Measurements from ENCODE around the gene SLC38A8. TPM values are rescaled to one million over a fixed set of nuclear protein-coding genes. Genes with fewer than 3 reads are reported as not detected.

SLC38A8 gene
- total and polyA plus RNA-seq, 7 experiments from 2014 or later, result not detected

- no peak overlapping the region for H3K4me3 Mint-ChIP-seq
- CTCF ChIA-PET, result no interaction called here
These were observed 25.0 kb upstream of the SLC38A8 start for GRCh38 chr16:84067640-84068039.

GRCh38 chr16:84065536-84066132 lies 23.0 kb upstream of the SLC38A8 start:
- intact Hi-C loops (cut with micrococcal nuclease), result loop anchor here (1.0 to 10.0 kb wide), 3 partner anchors 109 to 239 kb away; partner anchors contain the start of gene OSGIN1 (in 1 of the 2)
- Mint-ChIP-seq H3K36me3 (peaks cover 11 to 53% (median 40%) of the 10 kb centered on the region in 5 donors), H3K9me3 (no peaks in the 10 kb centered on the region), H3K27ac (no peak overlapping the region), H3K4me1 (peaks cover 0 to 8% (median 0%) of the 10 kb centered on the region in 7 donors), H3K4me3 (no peak overlapping the region), H3K27me3 (no peaks in the 10 kb centered on the region)
- H3K27ac ChIP-seq (ENCODE audit: low read depth, low read length), result no peak overlapping the region
- H3K27me3 ChIP-seq (ENCODE audit: control insufficient read depth in 2 of 2, insufficient read depth in 2 of 2, low read length in 2 of 2), result no peaks in the 10 kb centered on the region
- ATAC-seq (peak; percentile 43), DNase-seq (peak in 2 of 9 donors; percentile 11 to 24)
- no peaks in the 10 kb centered on the region for H3K4me1 ChIP-seq (ENCODE audit: control insufficient read depth in 2 of 2, insufficient read depth in 2 of 2, low read length in 2 of 2)
- ChIA-PET CTCF (interaction anchor here (0.7 to 1.0 kb wide), 5 partner anchors 19 to 108 kb away, joined by 3 to 5 read pairs (median 4); no protein-coding TSS in a partner anchor), POLR2A (interaction anchor here (0.5 to 1.2 kb wide), 3 partner anchors 8 to 51 kb away, joined by 3 read pairs; partner anchors contain the start of gene MBTPS1)
- no peaks in the 10 kb centered on the region for H3K9me3 ChIP-seq (ENCODE audit: control insufficient read depth in 2 of 3, low read length in 3 of 3)
- H3K4me3 ChIP-seq (ENCODE audit: low read length), result no peak overlapping the region
- H3K36me3 ChIP-seq (ENCODE audit: control insufficient read depth in 2 of 3, insufficient read depth in 3 of 3, low read length in 3 of 3), result peaks cover 45 to 87% (median 46%) of the 10 kb centered on the region in 3 experiments

More at GRCh38 chr16:84067640-84068039, 25.0 kb upstream of the SLC38A8 start:
- peaks cover 20 to 58% (median 45%) of the 10 kb centered on the region in 5 donors for H3K36me3 Mint-ChIP-seq
- H3K9me3 Mint-ChIP-seq, result no peaks in the 10 kb centered on the region
- Histone ChIP-seq H3K9me3 (ENCODE audit: control insufficient read depth in 2 of 3, low read length in 3 of 3) (no peaks in the 10 kb centered on the region), H3K4me1 (ENCODE audit: control insufficient read depth in 2 of 2, insufficient read depth in 2 of 2, low read length in 2 of 2) (no peaks in the 10 kb centered on the region), H3K27ac (ENCODE audit: low read depth, low read length) (no peak overlapping the region), H3K36me3 (ENCODE audit: control insufficient read depth in 2 of 3, insufficient read depth in 3 of 3, low read length in 3 of 3) (peaks cover 43 to 87% (median 49%) of the 10 kb centered on the region in 3 experiments), H3K27me3 (ENCODE audit: control insufficient read depth in 2 of 2, insufficient read depth in 2 of 2, low read length in 2 of 2) (no peaks in the 10 kb centered on the region), H3K4me3 (ENCODE audit: low read length) (no peak overlapping the region)
- DNase-seq (no peak), ATAC-seq (no peak)
- POLR2A ChIA-PET, result interaction anchor here (0.7 kb wide), 1 partner anchor 939 kb away, joined by 3 read pairs; no protein-coding TSS in a partner anchor
- intact Hi-C loops (cut with micrococcal nuclease), result loop anchor here in 1 of 2 donors (10.0 kb wide), 1 partner anchor 113 kb away; the partner anchor contains the start of gene OSGIN1
- H3K27ac Mint-ChIP-seq, result peak overlapping the region in 1 of 9 donors; percentile 53
- peaks cover 0 to 8% (median 0%) of the 10 kb centered on the region in 7 donors for H3K4me1 Mint-ChIP-seq
- no peaks in the 10 kb centered on the region for H3K27me3 Mint-ChIP-seq

GRCh38 chr16:84063980-84064379 lies 21.4 kb upstream of the SLC38A8 start:
- Histone ChIP-seq H3K9me3 (ENCODE audit: control insufficient read depth in 2 of 3, low read length in 3 of 3) (no peaks in the 10 kb centered on the region), H3K36me3 (ENCODE audit: control insufficient read depth in 2 of 3, insufficient read depth in 3 of 3, low read length in 3 of 3) (peaks cover 38 to 87% (median 44%) of the 10 kb centered on the region in 3 experiments), H3K4me3 (ENCODE audit: low read length) (no peak overlapping the region), H3K27me3 (ENCODE audit: control insufficient read depth in 2 of 2, insufficient read depth in 2 of 2, low read length in 2 of 2) (no peaks in the 10 kb centered on the region), H3K4me1 (ENCODE audit: control insufficient read depth in 2 of 2, insufficient read depth in 2 of 2, low read length in 2 of 2) (no peaks in the 10 kb centered on the region), H3K27ac (ENCODE audit: low read depth, low read length) (no peak overlapping the region)
- DNase-seq (no peak), ATAC-seq (no peak)
- Mint-ChIP-seq H3K9me3 (no peaks in the 10 kb centered on the region), H3K36me3 (peaks cover 6 to 50% (median 38%) of the 10 kb centered on the region in 5 donors), H3K4me1 (peaks cover 0 to 8% (median 0%) of the 10 kb centered on the region in 7 donors), H3K27me3 (no peaks in the 10 kb centered on the region), H3K4me3 (no peak overlapping the region), H3K27ac (peak overlapping the region in 2 of 9 donors; percentile 10 to 38)
- ChIA-PET CTCF (no interaction called here), POLR2A (no interaction called here)
- intact Hi-C loops (cut with micrococcal nuclease), result loop anchor here in 1 of 2 donors (10.0 kb wide), 1 partner anchor 109 kb away; the partner anchor contains the start of gene OSGIN1

- peak; percentile 92 for ATAC-seq
- Mint-ChIP-seq H3K9me3 (no peaks in the 10 kb centered on the region), H3K36me3 (peaks cover 0 to 49% (median 34%) of the 10 kb centered on the region in 5 donors)
These were observed 20.4 kb upstream of the SLC38A8 start for GRCh38 chr16:84062734-84063640.

GRCh38 chr16:84061236-84061819 lies 18.7 kb upstream of the SLC38A8 start:
- H3K36me3 ChIP-seq (ENCODE audit: control insufficient read depth in 2 of 3, insufficient read depth in 3 of 3, low read length in 3 of 3), result peaks cover 29 to 90% (median 30%) of the 10 kb centered on the region in 3 experiments
- no peak for ATAC-seq
- CTCF ChIA-PET, result interaction anchor here (0.9 kb wide), 1 partner anchor 10 kb away, joined by 3 read pairs; no protein-coding TSS in a partner anchor

More at GRCh38 chr16:84062734-84063640, 20.4 kb upstream of the SLC38A8 start:
- H3K4me3 ChIP-seq (ENCODE audit: low read length), result no peak overlapping the region
- DNase-seq, result peak; percentile 28 to 78 (median 51)
- no peak overlapping the region for H3K27ac ChIP-seq (ENCODE audit: low read depth, low read length)
- POLR2A ChIA-PET, result no interaction called here
- H3K36me3 ChIP-seq (ENCODE audit: control insufficient read depth in 2 of 3, insufficient read depth in 3 of 3, low read length in 3 of 3), result peaks cover 31 to 87% (median 34%) of the 10 kb centered on the region in 3 experiments
- no peaks in the 10 kb centered on the region for H3K9me3 ChIP-seq (ENCODE audit: control insufficient read depth in 2 of 3, low read length in 3 of 3)
- H3K4me1 Mint-ChIP-seq, result peaks cover 0 to 8% (median 0%) of the 10 kb centered on the region in 7 donors
- no peaks in the 10 kb centered on the region for H3K4me1 ChIP-seq (ENCODE audit: control insufficient read depth in 2 of 2, insufficient read depth in 2 of 2, low read length in 2 of 2)
- intact Hi-C loops (cut with micrococcal nuclease), result loop anchor here (1.0 to 10.0 kb wide), 2 partner anchors 108 to 237 kb away; partner anchors contain the start of gene OSGIN1 (in 1 of the 2)
- CTCF ChIA-PET, result interaction anchor here (0.7 to 0.8 kb wide), 2 partner anchors 9 to 119 kb away, joined by 3 read pairs; no protein-coding TSS in a partner anchor
- no peaks in the 10 kb centered on the region for H3K27me3 Mint-ChIP-seq
- no peak overlapping the region for H3K4me3 Mint-ChIP-seq
- H3K27me3 ChIP-seq (ENCODE audit: control insufficient read depth in 2 of 2, insufficient read depth in 2 of 2, low read length in 2 of 2), result no peaks in the 10 kb centered on the region
- H3K27ac Mint-ChIP-seq, result peak overlapping the region in 6 of 9 donors; percentile 21 to 83 (median 35)

More at GRCh38 chr16:84061236-84061819, 18.7 kb upstream of the SLC38A8 start:
- H3K4me1 ChIP-seq (ENCODE audit: control insufficient read depth in 2 of 2, insufficient read depth in 2 of 2, low read length in 2 of 2), result no peaks in the 10 kb centered on the region
- no peak overlapping the region for H3K27ac ChIP-seq (ENCODE audit: low read depth, low read length)
- peak overlapping the region in 1 of 9 donors; percentile 72 for H3K27ac Mint-ChIP-seq
- no peak overlapping the region for H3K4me3 Mint-ChIP-seq
- no peaks in the 10 kb centered on the region for H3K9me3 ChIP-seq (ENCODE audit: control insufficient read depth in 2 of 3, low read length in 3 of 3)
- no peak for DNase-seq
- H3K36me3 Mint-ChIP-seq, result peaks cover 0 to 58% (median 37%) of the 10 kb centered on the region in 5 donors
- H3K27me3 Mint-ChIP-seq, result no peaks in the 10 kb centered on the region
- POLR2A ChIA-PET, result no interaction called here
- no peaks in the 10 kb centered on the region for H3K9me3 Mint-ChIP-seq
- no peak overlapping the region for H3K4me3 ChIP-seq (ENCODE audit: low read length)
- no peaks in the 10 kb centered on the region for H3K27me3 ChIP-seq (ENCODE audit: control insufficient read depth in 2 of 2, insufficient read depth in 2 of 2, low read length in 2 of 2)
- intact Hi-C loops (cut with micrococcal nuclease), result loop anchor here in 1 of 2 donors (10.0 kb wide), 1 partner anchor 107 kb away; the partner anchor contains the start of gene OSGIN1
- peaks cover 0 to 8% (median 0%) of the 10 kb centered on the region in 7 donors for H3K4me1 Mint-ChIP-seq

Measured in naive thymus-derived CD4-positive, alpha-beta T cell (primary cell).